H1 (cell line): Measurements from ENCODE around the gene C1orf21. TPM values are rescaled to one million over a fixed set of nuclear protein-coding genes. Genes with fewer than 3 reads are reported as not detected.

ENCODE experiments used
- HDAC6 ChIP-seq: IDR thresholded peaks from one replicate; pipeline ENCODE4 v1.7.1; 2012; ENCODE audit warnings: low read depth, mild to moderate bottlenecking, inconsistent platforms, low read length, moderate library complexity
- SP1 ChIP-seq: IDR thresholded peaks from 2 replicates; pipeline ENCODE4 v1.6.1; 2011; ENCODE audit warnings: low read depth, low read length
- TCF12 ChIP-seq: IDR thresholded peaks from 2 replicates; pipeline ENCODE4 v1.6.1; 2011; ENCODE audit warnings: low read depth, mild to moderate bottlenecking, low read length
- polyA plus RNA-seq, 7 experiments: library from polyadenylated mRNA; depleted of rRNA in 3 of 7; stranded (reverse) in 5 of 7; unstranded in 2 of 7; fragments of >200 nt in 5 of 7; fragments of 200-250 nt in 2 of 7; gene quantifications; 1 replicate in 5 of 7; 2 replicates in 1 of 7; 4 replicates in 1 of 7; pipeline versions ENCODE4 v1.2.1 to v1.2.3, GENCODE V29; 2011 to 2013; ENCODE audit warnings: missing spikeins in 2 of 7, mixed read lengths in 2 of 7
- total RNA-seq: library from RNA; stranded (reverse); fragmentation: NEBNext Ultra II Directional; extraction: Animal tissue kit (Norgen Biotek cat#: 25700); gene quantifications from 2 replicates; pipeline ENCODE4 v1.2.1, GENCODE V29; 2021
- TF ChIP-seq, protein P1 (sequence below): IDR thresholded peaks from 2 replicates; pipeline ENCODE4 v1.6.1; 2012; ENCODE audit warnings: inconsistent platforms
- TF ChIP-seq, protein P2 (sequence below): IDR thresholded peaks from 2 replicates; pipeline ENCODE4 v1.6.1; 2012; ENCODE audit warnings: low read length, inconsistent platforms

C1orf21 gene
- total and polyA plus RNA-seq, 2 of the 8 experiments (the other 6 are each of a cell fraction or from before 2014, with no cell fraction given), result 16.6 to 51.0 TPM

DNA sequence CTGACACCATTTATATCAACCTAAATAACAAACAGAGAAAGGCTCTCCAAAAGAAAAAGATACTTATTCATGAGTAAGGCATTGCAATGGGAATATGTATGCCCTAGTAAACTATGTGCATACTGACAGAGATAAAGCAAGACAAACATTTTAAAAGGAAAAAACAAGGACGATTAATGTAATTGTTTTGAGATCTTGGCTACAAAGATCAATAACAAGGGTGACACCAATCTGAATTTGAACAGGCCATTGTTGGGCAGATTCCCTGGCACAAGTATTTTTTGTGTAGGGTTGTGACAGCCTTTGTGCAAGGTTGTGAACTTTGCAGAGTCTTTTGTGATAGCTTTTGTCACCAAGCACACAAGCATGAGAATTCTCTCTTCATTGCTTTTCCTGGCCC, 282.6 kb downstream of the C1orf21 start (continued):
- no peak for TF ChIP-seq SP1
- TF ChIP-seq HDAC6, result no peak
- TF ChIP-seq, protein P1, sequence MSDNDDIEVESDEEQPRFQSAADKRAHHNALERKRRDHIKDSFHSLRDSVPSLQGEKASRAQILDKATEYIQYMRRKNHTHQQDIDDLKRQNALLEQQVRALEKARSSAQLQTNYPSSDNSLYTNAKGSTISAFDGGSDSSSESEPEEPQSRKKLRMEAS, result no peak
- TF ChIP-seq TCF12, result no peak
- TF ChIP-seq, protein P2, sequence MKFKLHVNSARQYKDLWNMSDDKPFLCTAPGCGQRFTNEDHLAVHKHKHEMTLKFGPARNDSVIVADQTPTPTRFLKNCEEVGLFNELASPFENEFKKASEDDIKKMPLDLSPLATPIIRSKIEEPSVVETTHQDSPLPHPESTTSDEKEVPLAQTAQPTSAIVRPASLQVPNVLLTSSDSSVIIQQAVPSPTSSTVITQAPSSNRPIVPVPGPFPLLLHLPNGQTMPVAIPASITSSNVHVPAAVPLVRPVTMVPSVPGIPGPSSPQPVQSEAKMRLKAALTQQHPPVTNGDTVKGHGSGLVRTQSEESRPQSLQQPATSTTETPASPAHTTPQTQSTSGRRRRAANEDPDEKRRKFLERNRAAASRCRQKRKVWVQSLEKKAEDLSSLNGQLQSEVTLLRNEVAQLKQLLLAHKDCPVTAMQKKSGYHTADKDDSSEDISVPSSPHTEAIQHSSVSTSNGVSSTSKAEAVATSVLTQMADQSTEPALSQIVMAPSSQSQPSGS, result no peak
